Measurements from ENCODE around the gene ZNF563.

GRCh38 chr19:12284631-12285030 is 48.8 kb downstream of the ZNF563 start:
- TF ChIP-seq CTCF (IDR thresholded peaks at IDR 0.05) (no peak), POLR2A (IDR thresholded peaks at IDR 0.05) (no peak), EP300 (IDR thresholded peaks at IDR 0.05) (no peak), POLR2AphosphoS5 (IDR thresholded peaks at IDR 0.05) (no peak)
